Common myeloid progenitor, CD34-positive (primary cell): ENCODE data around the gene MMP15.

Experiments
- CTCF ChIA-PET: fragments of 350-600 bp; sonication (Branson Sonifier 250); formaldehyde crosslinking; loops from one replicate; lab custom pipeline; 2021; ENCODE audit warnings: antibody characterized with exemption; lab: Charles Lee
- POLR2A ChIA-PET: fragments of 350-600 bp; sonication (Branson Sonifier 250); formaldehyde crosslinking; loops from one replicate; lab custom pipeline; 2021; ENCODE audit warnings: antibody characterized with exemption; lab: Charles Lee
- DNase-seq, 3 donors: peaks; one replicate each; pipeline versions ENCODE4 v3.0.0 to v3.0.0-alpha.2; 2013
- H3K27ac ChIP-seq, 2 experiments: 1 replicate in 1 of 2; 2 replicates in 1 of 2; pipeline ENCODE4 v1.7.0; 2013; ENCODE audit warnings: inconsistent platforms in 2 of 2, low read length in 2 of 2, mild to moderate bottlenecking in 2 of 2, low read depth in 1 of 2, moderate library complexity in 1 of 2; ENCODE audit not compliant: severe bottlenecking in 2 of 2, insufficient read depth in 1 of 2, poor library complexity in 1 of 2
- H3K27me3 ChIP-seq, 5 experiments: replicated peaks in 2 of 5; 1 replicate in 3 of 5; 2 replicates in 2 of 5; pipeline versions ENCODE4 v1.6.1 to v1.7.0; 2013; ENCODE audit warnings: low read length in 4 of 5, mild to moderate bottlenecking in 2 of 5, moderate library complexity in 2 of 5, inconsistent platforms in 1 of 5; ENCODE audit not compliant: insufficient read depth in 5 of 5, control insufficient read depth in 4 of 5
- H3K36me3 ChIP-seq, 4 experiments: 1 replicate in 2 of 4; 2 replicates in 2 of 4; pipeline versions ENCODE4 v1.6.1 to v1.7.0; 2013; ENCODE audit warnings: low read length in 3 of 4, control low read depth in 1 of 4, mild to moderate bottlenecking in 1 of 4; ENCODE audit not compliant: control insufficient read depth in 4 of 4, insufficient read depth in 4 of 4
- H3K4me1 ChIP-seq, 4 experiments: 1 replicate in 3 of 4; 2 replicates in 1 of 4; pipeline versions ENCODE4 v1.6.1 to v1.7.1; 2013; ENCODE audit warnings: low read length in 3 of 4, mild to moderate bottlenecking in 3 of 4, control low read depth in 1 of 4, inconsistent platforms in 1 of 4, moderate library complexity in 1 of 4; ENCODE audit not compliant: control insufficient read depth in 4 of 4, insufficient read depth in 4 of 4; ENCODE audit errors: control extremely low read depth in 1 of 4
- H3K4me3 ChIP-seq, 7 experiments: 1 replicate in 4 of 7; 2 replicates in 3 of 7; pipeline versions ENCODE4 v1.5.1 to v1.7.0; 2013; ENCODE audit warnings: mild to moderate bottlenecking in 7 of 7, low read length in 6 of 7, moderate library complexity in 6 of 7, inconsistent platforms in 2 of 7, low read depth in 2 of 7, control low read depth in 1 of 7; ENCODE audit not compliant: insufficient read depth in 4 of 7, control insufficient read depth in 1 of 7; ENCODE audit errors: extremely low read depth in 1 of 7
- H3K9me3 ChIP-seq, 5 experiments: 1 replicate in 4 of 5; 2 replicates in 1 of 5; pipeline versions ENCODE4 v1.6.1 to v1.7.1; 2013; ENCODE audit warnings: low read length in 4 of 5, mild to moderate bottlenecking in 2 of 5, inconsistent platforms in 1 of 5, low read depth in 1 of 5, moderate library complexity in 1 of 5; ENCODE audit not compliant: control insufficient read depth in 4 of 5, insufficient read depth in 2 of 5; ENCODE audit errors: control extremely low read depth in 1 of 5
- WGBS: methylation state at CpG from one replicate; pipeline ENCODE4 v1.1.5; 2013; ENCODE audit not compliant: insufficient coverage; 5-methylcytosine and 5-hydroxymethylcytosine counted together

Gene MMP15

DNA sequence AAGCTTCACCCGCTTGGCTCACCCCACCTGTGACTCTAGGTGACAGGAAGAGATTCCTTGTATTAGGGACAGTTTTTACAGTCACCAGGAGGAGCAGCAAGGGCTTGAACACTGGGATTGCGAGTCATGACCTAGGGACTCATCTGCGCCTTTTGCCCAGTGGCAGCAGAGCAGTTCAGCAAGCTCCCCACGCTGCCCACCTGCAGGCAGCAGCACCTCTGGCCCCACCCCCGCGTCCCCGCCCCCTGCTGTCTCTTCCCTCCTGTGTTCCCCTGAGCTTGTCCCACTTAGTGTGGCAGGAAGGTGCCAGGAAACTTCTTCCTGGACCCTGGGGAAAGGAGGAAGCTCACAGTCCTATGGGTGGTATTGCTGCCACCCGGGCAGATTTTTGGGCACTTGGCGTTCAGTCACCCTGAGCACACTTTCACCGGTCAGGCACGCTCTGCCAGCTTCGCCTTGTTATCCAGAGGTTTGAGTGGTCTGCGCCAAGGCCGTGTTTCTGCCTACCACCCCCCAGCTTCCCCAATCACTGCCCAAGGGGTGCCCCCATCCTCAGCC lies 8.7 kb downstream of the MMP15 start:
- peaks cover 0 to 4% (median 0%) of the 10 kb centered on the region in 4 experiments for H3K4me1 ChIP-seq
- no peaks in the 10 kb centered on the region for H3K36me3 ChIP-seq
- POLR2A ChIA-PET = no interaction called here
- DNase-seq = no peak
- H3K27ac ChIP-seq = no peak overlapping the region
- no peak overlapping the region for H3K4me3 ChIP-seq
- no peaks in the 10 kb centered on the region for H3K9me3 ChIP-seq
- CTCF ChIA-PET = interaction anchor here (0.9 to 4.3 kb wide), 6 partner anchors 10 to 92 kb away, joined by 3 to 21 read pairs (median 4); no protein-coding TSS in a partner anchor
- 94% methylated on average over 11 of the region's 14 CpGs for WGBS
- no peaks in the 10 kb centered on the region for H3K27me3 ChIP-seq

DNA sequence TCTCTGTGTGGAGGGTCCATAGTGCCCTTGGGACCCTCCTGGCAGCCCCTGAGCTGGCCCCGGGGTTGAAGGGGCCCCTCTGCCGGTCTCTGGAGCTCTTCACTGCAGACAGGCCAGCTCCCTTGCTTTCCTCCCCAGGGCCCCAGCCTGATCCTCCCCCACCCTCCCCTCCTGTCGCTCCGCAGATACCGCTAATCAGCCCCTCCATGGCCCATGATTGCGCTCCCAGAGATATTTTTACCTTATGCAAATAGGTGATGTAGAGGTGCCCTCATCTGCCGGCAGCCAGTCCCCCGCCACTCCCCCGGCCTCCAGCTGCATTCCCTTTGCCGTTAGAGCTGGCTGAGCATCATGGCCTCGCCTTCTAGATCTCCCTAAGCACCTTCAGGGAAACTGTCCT lies 9.2 kb downstream of the MMP15 start:
- no peak overlapping the region for H3K27ac ChIP-seq
- WGBS = 100% methylated on average over 7 of the region's 11 CpGs
- POLR2A ChIA-PET = no interaction called here
- no peak overlapping the region for H3K4me3 ChIP-seq
- no peak for DNase-seq
- CTCF ChIA-PET = interaction anchor here (0.9 to 4.3 kb wide), 6 partner anchors 10 to 92 kb away, joined by 3 to 21 read pairs (median 4); no protein-coding TSS in a partner anchor
- H3K4me1 ChIP-seq = peaks cover 0 to 4% (median 0%) of the 10 kb centered on the region in 4 experiments
- H3K36me3 ChIP-seq = no peaks in the 10 kb centered on the region
- H3K27me3 ChIP-seq = no peaks in the 10 kb centered on the region
- H3K9me3 ChIP-seq = no peaks in the 10 kb centered on the region

DNA sequence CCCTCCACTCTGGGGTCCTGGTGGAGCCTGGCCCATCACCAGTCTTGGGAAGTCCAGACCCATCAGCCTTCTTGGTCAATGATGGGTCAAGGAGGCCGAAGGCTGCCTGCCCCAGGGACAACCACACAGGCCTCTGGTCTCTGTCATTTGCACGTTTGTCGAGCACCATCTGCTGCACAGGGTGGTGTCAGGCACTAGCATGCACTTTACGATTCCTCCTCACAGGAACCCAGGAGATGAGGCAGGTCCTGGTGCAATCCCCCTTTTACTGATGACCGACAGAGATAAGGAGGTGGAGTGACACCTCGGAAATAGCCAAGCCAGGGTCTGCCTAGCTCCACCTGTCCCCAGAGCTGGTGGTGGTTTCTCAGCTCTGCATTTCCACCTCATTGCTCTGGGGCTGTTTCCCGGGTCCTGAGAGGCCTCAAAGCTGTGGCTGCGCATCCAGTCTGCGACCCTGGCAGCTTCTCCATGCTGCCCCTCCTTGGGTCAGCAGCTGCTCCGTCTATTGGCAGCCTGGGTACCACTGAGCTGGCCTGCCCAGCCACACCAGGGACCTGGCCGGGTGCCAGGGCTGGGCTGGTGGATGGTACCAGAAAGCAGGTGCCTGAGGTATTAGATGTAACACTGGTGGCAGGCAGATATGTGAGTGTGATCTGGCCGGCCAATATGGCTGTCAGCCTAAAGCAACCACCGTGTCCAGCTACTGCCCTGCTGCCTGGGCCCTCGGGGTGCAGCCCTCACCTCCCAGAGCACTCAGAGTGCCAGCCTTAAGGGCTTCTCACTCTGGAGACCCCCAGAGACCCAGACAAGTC lies 10.0 kb downstream of the MMP15 start:
- Histone ChIP-seq H3K4me3 (no peak overlapping the region), H3K9me3 (no peaks in the 10 kb centered on the region), H3K27ac (no peak overlapping the region), H3K4me1 (peaks cover 0 to 4% (median 0%) of the 10 kb centered on the region in 4 experiments), H3K27me3 (no peaks in the 10 kb centered on the region), H3K36me3 (no peaks in the 10 kb centered on the region)
- POLR2A ChIA-PET = interaction anchor here (0.6 kb wide), 1 partner anchor 79 kb away, joined by 6 read pairs; no protein-coding TSS in a partner anchor
- CTCF ChIA-PET = interaction anchor here (0.9 to 4.3 kb wide), 5 partner anchors 9 to 91 kb away, joined by 3 to 21 read pairs (median 7); no protein-coding TSS in a partner anchor
- WGBS = 96% methylated on average over 14 of the region's 14 CpGs
- no peak for DNase-seq

DNA sequence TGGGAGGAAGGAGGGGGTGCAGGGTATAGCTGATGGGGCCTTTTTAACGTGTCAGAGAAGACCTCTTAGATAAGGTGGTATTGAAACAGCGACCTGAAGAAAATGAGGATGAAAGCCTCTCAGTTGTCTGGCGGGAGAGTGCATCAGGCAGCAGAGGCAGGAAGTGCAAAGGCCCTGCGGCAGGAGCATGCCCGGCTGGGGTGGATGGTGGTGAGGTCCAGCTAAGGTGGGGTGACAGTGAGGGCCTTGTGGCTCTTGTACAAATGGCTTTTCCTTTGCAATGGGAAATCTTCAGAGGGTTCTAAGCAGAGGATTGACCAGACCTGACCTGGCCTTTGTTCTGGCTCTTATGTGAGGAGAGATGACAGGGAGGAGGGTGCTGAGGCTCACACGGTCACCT lies 11.4 kb downstream of the MMP15 start:
- H3K9me3 ChIP-seq = no peaks in the 10 kb centered on the region
- POLR2A ChIA-PET = no interaction called here
- H3K4me1 ChIP-seq = no peaks in the 10 kb centered on the region
- no peak overlapping the region for H3K4me3 ChIP-seq
- H3K27me3 ChIP-seq = no peaks in the 10 kb centered on the region
- CTCF ChIA-PET = interaction anchor here (1.7 to 2.4 kb wide), 2 partner anchors 59 to 85 kb away, joined by 7 to 13 read pairs; no protein-coding TSS in a partner anchor
- H3K36me3 ChIP-seq = no peaks in the 10 kb centered on the region
- DNase-seq = no peak
- H3K27ac ChIP-seq = no peak overlapping the region
- no CpG with 5 or more reads among the region's 6 CpGs for WGBS

DNA sequence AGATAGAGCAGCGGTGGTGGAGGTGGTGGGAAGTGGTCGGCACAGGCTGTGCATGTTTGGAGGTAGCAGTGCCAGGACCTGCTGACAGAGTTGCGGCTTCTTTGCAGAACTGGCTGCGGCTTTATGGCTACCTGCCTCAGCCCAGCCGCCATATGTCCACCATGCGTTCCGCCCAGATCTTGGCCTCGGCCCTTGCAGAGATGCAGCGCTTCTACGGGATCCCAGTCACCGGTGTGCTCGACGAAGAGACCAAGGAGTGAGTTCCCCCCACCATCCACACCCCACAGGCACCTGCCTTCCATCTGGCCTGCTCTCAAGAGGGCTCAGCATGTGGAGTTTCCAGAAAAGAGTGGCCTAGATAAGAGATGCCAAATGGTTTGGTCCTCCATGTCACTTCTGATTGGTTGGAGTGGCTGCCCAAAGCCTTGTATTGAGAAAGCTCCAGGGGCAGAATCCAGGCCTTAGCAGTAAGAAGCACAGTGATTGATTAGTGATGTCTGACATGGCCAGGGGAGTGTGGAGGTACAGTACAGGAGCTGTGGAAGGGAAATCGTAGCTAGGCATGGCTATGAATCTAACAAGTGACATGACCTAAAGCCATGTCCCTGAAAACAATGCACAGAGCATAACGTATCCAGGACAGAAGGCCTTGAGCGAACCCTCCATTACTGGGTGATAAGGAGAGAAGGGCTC lies 12.0 kb downstream of the MMP15 start:
- no peaks in the 10 kb centered on the region for H3K4me1 ChIP-seq
- no peaks in the 10 kb centered on the region for H3K36me3 ChIP-seq
- H3K27me3 ChIP-seq = no peaks in the 10 kb centered on the region
- WGBS = 98% methylated on average over 16 of the region's 16 CpGs
- H3K4me3 ChIP-seq = no peak overlapping the region
- DNase-seq = no peak
- no peak overlapping the region for H3K27ac ChIP-seq
- ChIA-PET CTCF (interaction anchor here (2.4 kb wide), 1 partner anchor 84 kb away, joined by 13 read pairs; no protein-coding TSS in a partner anchor), POLR2A (no interaction called here)
- H3K9me3 ChIP-seq = no peaks in the 10 kb centered on the region

DNA sequence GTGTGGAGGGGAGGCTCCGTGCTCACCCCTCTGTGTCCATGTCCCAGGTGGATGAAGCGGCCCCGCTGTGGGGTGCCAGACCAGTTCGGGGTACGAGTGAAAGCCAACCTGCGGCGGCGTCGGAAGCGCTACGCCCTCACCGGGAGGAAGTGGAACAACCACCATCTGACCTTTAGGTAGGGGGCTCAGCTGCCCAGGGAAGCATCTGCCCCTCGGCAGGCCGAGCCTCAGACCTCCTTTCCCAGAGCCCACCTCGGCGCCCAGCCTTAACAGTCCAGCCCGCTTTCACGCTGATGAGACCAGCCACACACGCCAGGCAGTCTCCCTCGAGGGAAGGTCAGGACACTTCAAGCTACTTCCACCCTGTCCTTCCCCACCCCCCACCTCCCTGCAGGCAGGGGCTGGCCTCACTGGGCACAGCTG lies 12.7 kb downstream of the MMP15 start:
- Histone ChIP-seq H3K9me3 (no peaks in the 10 kb centered on the region), H3K27me3 (no peaks in the 10 kb centered on the region), H3K4me3 (no peak overlapping the region), H3K4me1 (no peaks in the 10 kb centered on the region), H3K27ac (no peak overlapping the region), H3K36me3 (no peaks in the 10 kb centered on the region)
- ChIA-PET POLR2A (no interaction called here), CTCF (interaction anchor here (1.5 kb wide), 1 partner anchor 11 kb away, joined by 3 read pairs; no protein-coding TSS in a partner anchor)
- DNase-seq = no peak
- WGBS = 98% methylated on average over 20 of the region's 20 CpGs
